Activated CD8-positive, alpha-beta memory T cell treated with anti-CD3 and anti-CD28 coated beads for 48 hours (primary cell): ENCODE measurements around the gene ADCY1.

Source experiments
- DNase-seq, 3 experiments: peaks; one replicate each; pipeline ENCODE4 v3.0.0-alpha.2; 2020; ENCODE audit warnings: low read depth in 2 of 3, low spot score in 2 of 3

The ADCY1 gene

GRCh38 chr7:45593121-45593541 is 19.0 kb downstream of the ADCY1 start:
- no peak for DNase-seq

DNA sequence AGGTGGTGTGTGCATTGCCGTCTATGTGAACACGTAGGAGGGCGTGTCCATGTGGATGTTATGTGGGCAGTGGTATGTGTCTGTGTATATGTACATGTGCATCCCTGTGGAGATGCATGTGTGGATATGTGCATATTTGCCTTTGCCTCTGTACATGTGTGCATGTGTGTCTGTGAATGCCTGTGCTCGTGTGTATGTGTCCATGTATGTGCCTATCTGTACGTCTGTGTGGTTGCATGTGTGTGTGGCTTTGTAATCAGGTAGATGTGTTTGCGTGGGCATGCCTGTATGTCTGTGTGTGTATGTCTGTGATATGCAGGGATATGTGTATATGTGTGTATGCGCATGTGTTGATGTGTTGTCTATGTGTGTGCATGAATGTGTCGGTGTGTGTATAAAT is 19.7 kb downstream of the ADCY1 start:
- DNase-seq: no peak

DNA sequence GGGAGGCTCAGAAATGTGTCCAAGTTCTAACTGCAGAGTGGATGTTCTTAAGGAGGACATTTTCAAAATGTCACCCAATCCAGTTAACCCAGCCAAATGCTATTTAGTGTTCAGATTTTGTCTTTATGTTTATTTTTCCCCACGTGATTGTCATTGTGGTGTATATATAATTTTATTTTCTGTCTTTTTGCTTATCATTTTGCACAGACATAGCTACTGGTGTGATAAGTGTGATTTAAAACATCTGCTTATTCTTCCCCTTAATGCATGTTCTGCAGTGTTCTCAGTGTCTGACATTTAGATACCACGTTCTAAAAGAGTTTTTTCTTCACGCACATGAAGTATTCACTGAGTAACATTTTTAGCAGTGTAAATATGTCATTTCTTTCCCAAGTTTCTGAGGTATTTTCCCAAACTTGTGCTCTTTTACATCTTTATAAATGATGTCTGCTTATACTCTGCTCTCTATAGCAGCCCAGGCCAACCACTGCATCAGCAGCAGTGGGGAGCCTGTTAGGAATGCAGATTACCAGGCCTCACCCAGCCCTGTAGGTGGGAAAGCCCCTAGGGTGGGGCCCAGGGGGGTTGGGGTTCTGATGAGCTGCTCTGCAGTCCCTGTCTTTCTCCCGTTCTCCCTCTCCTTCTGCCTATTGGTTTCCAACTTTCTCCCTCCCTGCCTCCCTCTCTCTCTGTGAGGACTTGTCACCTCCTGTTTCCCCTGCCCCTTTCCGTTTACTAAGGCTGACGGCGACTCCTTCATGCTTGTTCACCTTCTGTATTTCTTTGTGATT is 20.8 kb downstream of the ADCY1 start:
- DNase-seq: no peak

DNA sequence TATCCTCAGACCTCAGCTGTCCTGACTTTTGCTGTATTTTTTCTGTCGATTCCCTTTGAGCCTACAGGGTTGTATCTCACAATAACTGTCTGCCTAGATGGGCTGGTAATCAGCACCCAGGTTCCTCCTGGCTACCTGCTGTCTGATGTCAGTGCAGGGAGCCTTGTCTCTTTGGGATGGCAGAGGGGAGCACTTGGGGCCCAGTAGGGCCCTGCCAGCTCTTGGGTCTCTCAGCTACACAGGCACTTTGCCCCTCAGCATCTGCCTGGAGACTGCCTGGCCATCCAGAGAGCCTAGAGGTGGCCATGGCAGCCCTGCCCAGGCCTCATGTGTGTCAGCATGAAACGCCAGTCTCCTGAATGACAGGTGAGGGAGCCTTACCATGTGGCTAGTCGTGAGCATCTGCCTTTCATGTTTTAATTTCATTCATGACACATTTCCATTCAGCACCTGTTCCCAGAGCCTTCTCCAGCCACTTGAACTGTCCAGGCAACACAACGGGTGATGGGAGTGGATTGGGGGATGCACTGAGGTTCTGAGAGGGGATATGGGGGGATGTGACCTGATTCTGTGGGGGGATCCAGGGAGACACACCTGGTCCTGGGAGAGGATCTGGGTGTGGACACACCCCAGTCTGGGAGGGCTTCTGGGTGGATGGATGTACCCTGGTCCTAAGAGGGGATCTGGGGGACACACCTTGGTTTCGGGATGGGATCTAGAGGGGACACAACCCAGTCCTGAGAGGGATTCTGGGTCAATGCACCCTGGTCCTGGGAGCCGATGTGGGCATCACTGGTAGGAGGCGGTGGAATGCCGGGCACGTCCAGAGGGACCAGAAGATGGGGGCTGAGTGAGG is 21.9 kb downstream of the ADCY1 start:
- no peak for DNase-seq

- DNase-seq: no peak
Measured at GRCh38 chr7:45596665-45597095, 22.5 kb downstream of the ADCY1 start.

GRCh38 chr7:45597286-45597984 is 23.3 kb downstream of the ADCY1 start:
- DNase-seq: no peak

GRCh38 chr7:45598886-45599520 is 24.8 kb downstream of the ADCY1 start:
- DNase-seq: no peak

DNA sequence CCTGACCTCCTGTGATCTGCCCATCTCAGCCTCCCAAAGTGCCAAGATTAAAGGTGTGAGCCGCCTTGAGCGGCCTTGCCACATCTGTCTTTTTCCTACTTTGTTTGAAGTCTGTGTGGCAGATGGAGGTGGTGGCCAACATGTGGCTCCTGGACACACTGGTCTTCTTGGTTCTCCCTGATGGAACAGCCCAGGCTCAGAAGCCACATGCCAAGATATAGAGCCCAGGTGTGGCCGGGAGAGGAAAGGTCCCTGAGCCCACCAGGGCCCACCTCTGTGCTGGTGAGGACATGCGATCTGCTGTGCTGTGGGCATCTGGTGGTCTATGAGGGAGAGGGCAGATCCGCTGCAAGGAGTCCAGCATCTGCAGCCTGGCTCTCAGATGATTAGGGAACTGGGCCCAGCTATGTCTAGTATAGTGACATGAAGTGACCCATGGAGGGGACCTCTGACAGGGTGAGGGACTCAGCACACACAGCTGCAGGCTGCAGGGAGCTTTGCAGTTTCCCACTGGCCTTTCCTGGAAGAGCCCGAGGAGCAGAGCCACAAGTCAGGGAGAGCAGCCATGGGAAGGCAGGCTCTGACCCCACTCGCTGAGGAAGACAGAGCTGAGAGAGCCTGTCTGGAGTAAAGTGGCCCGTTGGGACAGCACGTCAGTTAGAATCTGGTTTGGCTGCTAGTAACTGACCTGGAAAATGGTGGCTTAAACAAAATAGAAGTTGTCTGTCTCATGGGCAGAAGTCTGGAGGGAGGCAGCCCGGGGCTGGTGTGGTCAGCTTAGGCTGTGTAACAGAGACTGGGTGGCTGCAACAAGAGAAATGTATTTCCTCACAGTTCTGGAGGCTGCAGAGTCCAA is 25.9 kb downstream of the ADCY1 start:
- DNase-seq: no peak

DNA sequence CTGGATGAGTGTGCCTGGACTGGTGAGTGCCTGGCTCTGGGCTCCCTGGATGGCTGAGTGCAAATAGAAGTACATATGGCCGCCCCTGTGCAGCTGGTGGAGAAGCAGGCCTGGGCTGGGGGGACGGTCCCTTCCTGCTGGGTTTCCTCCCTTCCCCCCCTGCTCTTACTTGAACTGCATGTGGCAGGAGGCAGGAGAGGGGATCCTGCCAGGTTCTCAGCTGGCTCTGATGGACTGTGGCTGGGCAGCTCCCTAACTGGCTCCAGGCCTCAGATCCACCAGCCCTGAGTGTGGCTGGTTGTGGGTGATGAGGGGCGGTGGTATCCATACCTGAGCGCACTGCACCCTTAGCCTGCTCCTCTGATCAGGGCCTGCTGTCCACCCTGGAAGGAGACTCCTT is 26.9 kb downstream of the ADCY1 start:
- no peak for DNase-seq

GRCh38 chr7:45601816-45602540 is 27.8 kb downstream of the ADCY1 start:
- no peak for DNase-seq

- no peak for DNase-seq
Measured at GRCh38 chr7:45606050-45606449, 31.9 kb downstream of the ADCY1 start.

DNA sequence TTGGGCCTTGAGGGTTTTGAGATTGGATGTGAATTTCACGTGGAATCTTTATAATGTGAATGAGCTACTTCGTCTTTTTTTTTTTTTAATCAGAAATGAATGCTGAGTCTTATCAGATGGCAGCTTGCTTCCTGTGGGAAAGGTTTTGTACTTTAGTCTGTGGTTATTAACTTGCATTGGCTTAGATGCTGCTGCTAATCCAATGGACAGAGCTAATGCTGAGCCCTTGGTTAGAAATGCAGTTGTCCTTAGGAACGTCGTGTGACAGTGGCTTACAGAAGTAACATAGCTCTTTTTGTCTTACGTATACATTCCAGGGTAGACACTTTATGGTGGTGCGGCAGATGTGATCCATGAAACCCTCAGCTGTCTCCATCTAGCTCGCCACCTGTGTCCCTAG is 32.8 kb downstream of the ADCY1 start:
- no peak for DNase-seq

- no peak for DNase-seq
Measured at GRCh38 chr7:45609180-45609579, 35.0 kb downstream of the ADCY1 start.

- no peak for DNase-seq
Measured at GRCh38 chr7:45610019-45610418, 35.9 kb downstream of the ADCY1 start.

- no peak for DNase-seq
Measured at GRCh38 chr7:45610660-45611299, 36.6 kb downstream of the ADCY1 start.

- DNase-seq: no peak
Measured at GRCh38 chr7:45617166-45617565, 43.0 kb downstream of the ADCY1 start.

DNA sequence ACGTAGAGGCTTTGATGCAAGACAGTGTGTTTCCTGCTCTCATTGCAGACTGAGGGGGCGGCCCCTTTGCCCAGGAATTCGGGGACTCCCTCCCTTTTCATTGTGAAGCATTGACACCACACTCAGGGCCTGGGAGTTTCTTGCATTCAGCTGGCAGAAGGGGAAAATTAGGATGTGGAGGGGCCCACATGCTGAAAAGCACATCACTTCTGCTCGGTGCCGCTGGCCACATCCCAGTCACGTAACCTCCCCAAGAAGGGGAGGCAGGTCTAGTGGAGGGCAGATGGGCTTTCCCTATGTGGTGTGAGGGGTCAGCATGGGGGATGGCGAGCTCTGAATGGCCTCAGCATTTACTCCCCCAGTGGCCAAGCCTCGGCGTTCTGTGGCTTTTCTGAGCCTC is 47.9 kb downstream of the ADCY1 start:
- DNase-seq: no peak

DNA sequence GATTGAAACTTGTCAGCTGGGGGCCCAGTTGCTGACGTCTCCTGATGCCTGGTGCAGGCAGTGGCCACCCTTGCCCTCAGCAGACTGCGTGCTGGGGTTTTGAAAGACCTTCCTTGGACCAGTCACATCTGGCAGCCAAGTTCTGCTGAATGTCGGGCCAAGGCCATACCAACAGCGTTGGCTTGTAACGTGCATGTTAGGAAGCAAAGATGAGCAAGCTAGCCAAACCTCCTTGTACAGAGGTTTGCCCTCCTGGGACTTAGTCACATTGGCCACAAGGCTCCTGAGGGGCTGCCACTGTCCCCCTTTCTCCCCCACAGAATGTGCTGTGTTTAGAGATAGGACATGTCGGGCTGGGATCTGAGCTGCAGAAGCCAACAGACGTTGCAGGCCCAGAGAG is 49.0 kb downstream of the ADCY1 start:
- DNase-seq: no peak

GRCh38 chr7:45623740-45624391 is 49.7 kb downstream of the ADCY1 start:
- DNase-seq: no peak
